ENCODE measurements around the gene ADARB1. TPM values are rescaled to one million over a fixed set of nuclear protein-coding genes. Genes with fewer than 3 reads are reported as not detected.
A peak's percentile ranks its signal among the peaks of the same experiment; 100 is the strongest.

ADARB1 gene
- total RNA-seq, 1 donor, result 2.1 TPM

- TF ChIP-seq, protein P1, sequence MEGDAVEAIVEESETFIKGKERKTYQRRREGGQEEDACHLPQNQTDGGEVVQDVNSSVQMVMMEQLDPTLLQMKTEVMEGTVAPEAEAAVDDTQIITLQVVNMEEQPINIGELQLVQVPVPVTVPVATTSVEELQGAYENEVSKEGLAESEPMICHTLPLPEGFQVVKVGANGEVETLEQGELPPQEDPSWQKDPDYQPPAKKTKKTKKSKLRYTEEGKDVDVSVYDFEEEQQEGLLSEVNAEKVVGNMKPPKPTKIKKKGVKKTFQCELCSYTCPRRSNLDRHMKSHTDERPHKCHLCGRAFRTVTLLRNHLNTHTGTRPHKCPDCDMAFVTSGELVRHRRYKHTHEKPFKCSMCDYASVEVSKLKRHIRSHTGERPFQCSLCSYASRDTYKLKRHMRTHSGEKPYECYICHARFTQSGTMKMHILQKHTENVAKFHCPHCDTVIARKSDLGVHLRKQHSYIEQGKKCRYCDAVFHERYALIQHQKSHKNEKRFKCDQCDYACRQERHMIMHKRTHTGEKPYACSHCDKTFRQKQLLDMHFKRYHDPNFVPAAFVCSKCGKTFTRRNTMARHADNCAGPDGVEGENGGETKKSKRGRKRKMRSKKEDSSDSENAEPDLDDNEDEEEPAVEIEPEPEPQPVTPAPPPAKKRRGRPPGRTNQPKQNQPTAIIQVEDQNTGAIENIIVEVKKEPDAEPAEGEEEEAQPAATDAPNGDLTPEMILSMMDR (IDR thresholded peaks at IDR 0.05; ENCODE audit: insufficient read depth, low read length), result peak; percentile 39
- H3K4me3 ChIP-seq (ENCODE audit: low read depth, low read length), result no peak overlapping the region
- peak; percentile 22 for DNase-seq (ENCODE audit: low read depth)
Measured at GRCh38 chr21:45098867-45099266, 24.5 kb downstream of the ADARB1 start.

DNA sequence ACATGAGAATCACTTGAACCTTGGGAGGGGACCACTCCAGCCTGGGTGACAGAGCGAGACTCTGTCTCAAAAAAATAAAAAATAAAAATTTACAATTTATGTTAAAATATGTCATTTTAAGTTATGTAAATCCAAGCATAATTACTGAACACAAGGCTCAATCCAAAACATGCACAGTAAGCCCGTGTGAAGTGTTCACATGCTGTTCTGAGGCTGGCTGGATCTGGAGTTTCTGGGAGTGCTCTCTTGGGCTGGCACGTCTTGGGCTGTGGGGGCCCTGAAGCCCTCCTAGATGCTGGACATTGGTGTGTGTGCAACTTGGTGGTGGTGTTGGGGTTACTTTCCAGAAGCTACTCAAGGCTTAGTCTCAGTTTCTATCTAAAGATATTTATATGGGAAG is 25.2 kb downstream of the ADARB1 start:
- DNase-seq (ENCODE audit: low read depth), result no peak
- TF ChIP-seq, protein P1 (IDR thresholded peaks at IDR 0.05; ENCODE audit: insufficient read depth, low read length), result no peak
- H3K4me3 ChIP-seq (ENCODE audit: low read depth, low read length), result no peak overlapping the region

GRCh38 chr21:45100866-45101265 is 26.5 kb downstream of the ADARB1 start:
- no peak for DNase-seq (ENCODE audit: low read depth)
- H3K4me3 ChIP-seq (ENCODE audit: low read depth, low read length), result no peak overlapping the region
- TF ChIP-seq, protein P1 (IDR thresholded peaks at IDR 0.05; ENCODE audit: insufficient read depth, low read length), result no peak

DNA sequence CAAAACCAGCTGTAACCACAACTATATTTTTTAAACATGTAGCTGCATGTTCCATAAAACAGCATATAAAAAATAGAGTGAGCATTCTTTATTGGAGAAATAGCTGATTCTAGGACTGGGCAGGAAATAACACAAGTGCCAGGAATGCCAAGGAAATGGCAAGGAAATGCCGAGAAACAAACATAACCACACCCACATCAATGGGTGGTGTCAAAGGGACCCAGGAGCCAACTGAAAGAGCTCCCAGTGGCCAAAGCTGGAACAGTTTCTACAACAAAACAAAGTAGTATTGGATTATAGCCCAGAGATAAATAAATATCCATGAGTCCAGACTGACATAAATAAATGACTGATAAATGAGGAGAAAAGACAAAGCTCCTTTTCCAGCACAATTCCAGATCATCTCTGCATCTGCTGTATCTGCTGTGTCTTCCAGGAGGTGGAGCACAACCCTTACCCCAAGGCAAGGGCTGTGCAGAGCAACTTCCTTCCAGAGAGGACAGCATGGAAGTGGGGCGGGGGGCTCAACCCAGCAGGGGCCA is 28.1 kb downstream of the ADARB1 start:
- H3K4me3 ChIP-seq (ENCODE audit: low read depth, low read length), result no peak overlapping the region
- TF ChIP-seq, protein P1 (IDR thresholded peaks at IDR 0.05; ENCODE audit: insufficient read depth, low read length), result peak; percentile 51
- peak; percentile 77 for DNase-seq (ENCODE audit: low read depth)

GRCh38 chr21:45103971-45104520 is 29.7 kb downstream of the ADARB1 start:
- no peak for DNase-seq (ENCODE audit: low read depth)
- no peak overlapping the region for H3K4me3 ChIP-seq (ENCODE audit: low read depth, low read length)
- TF ChIP-seq, protein P1 (IDR thresholded peaks at IDR 0.05; ENCODE audit: insufficient read depth, low read length), result no peak

- H3K4me3 ChIP-seq (ENCODE audit: low read depth, low read length), result no peak overlapping the region
- no peak for DNase-seq (ENCODE audit: low read depth)
- TF ChIP-seq, protein P1 (IDR thresholded peaks at IDR 0.05; ENCODE audit: insufficient read depth, low read length), result no peak
Measured at GRCh38 chr21:45104560-45104959, 30.2 kb downstream of the ADARB1 start.
